Occipital lobe (tissue), 2 donors: ENCODE results near the gene FNIP2. TPM values are rescaled to one million over a fixed set of nuclear protein-coding genes. Genes with fewer than 3 reads are reported as not detected.
"Not testable (repeated sequence)": the region's sequence is repeated elsewhere in the genome, so short reads cannot be mapped to it uniquely, and the experiment has no call there.

ENCODE experiments used
- DNase-seq: peaks from one replicate; lab custom pipeline; 2025; lab: John Stamatoyannopoulos, UW
- total RNA-seq: library from RNA; depleted of rRNA; stranded (reverse); fragments of >200 nt; gene quantifications from one replicate; pipeline ENCODE4 v1.2.3, GENCODE V29; 2014

FNIP2 gene
- total RNA-seq, 1 donor from 2014 or later, result 66.6 TPM

DNA sequence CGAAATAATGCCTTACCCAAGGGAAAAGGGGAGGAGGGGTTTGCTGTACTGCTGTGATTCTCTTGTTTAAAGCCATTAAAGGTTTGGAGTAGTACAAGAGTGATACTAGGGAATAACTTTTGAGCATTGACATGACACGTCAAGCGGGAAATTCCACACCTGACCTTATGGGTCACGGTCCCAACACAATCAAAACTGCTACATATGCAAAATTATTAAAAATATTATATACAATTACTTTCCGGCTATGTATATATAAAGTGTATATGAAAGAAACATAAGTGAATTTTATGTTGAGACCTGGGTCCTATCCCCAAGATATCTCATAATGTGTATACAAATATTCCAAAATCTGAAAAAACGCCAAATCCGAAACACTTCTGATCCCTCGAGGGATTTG, 21.0 kb downstream of the FNIP2 start:
- DNase-seq, result no peak

DNA sequence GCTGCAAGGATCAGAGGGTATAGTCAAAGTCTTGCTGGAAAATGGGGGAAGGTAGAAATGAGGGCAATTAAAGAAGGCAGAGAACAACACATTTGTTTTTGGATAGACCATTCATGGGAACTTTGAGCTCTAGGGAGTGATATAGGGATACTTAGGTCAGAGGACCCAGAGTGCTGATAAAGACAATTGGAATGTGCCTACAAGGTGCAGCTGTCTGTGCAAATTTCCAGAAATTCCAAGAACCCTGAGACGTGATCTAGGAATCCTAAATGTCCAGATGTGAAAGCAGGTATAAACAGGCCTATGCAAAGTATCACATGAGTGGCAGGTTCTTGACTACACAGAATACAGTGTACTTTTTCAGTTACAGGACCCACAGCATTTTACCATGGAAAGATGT, 24.2 kb downstream of the FNIP2 start:
- DNase-seq, result no peak

DNA sequence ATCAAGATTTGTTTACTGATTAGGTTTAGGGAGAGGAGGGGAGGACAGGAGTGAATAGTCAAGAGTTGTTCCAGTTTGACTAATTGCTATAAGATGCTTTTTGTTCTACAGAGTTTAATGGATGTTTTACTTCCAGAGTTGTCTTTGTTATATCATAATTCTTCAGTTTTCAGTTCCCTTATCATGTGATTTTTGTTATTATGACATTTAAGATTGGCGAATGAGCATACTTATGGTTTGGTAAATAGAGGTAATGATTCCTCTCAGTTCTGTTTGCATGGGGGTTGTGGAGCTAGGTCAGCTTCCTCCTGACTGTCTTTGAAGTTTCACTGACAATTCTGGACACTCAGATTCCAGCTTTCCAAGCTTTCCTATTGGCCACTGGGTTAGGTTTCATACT, 24.6 kb downstream of the FNIP2 start:
- DNase-seq, result not testable (repeated sequence)

DNA sequence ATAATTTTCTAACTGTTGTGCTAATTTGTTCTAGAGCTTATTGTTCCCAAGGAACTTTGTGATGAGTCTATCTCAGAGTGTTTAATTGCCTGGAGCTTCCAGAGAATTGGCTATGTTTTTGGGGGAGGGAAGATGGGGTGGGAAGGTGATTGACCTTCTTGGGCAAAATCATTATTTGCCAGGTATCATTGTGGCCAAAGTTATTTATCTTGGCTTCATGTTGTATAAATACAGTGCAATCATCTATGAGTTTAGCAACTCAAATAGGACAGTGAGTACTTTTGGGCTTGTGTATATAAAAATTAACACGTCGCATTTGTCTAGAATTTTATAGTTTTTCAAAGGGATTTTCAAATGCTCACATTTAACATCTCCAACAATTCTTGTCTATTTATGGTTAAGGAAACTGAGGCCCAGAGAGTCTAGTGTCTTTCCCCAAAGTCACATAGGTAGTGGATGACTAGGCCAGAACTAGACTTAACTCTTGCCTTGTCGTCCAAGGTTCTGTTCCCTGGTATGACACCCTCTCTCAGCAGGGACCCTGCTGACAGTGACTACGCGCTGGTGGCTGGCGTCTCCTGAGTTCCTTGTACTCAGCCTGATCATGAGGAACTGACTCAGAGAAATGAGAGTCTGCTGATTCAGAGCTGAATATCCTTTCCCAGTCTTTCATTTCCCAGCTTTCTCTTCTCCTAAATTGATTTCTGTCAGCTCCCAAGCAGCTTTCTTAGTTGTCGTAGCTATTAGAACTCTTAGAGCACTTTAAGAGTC, 27.7 kb downstream of the FNIP2 start:
- no peak for DNase-seq

DNA sequence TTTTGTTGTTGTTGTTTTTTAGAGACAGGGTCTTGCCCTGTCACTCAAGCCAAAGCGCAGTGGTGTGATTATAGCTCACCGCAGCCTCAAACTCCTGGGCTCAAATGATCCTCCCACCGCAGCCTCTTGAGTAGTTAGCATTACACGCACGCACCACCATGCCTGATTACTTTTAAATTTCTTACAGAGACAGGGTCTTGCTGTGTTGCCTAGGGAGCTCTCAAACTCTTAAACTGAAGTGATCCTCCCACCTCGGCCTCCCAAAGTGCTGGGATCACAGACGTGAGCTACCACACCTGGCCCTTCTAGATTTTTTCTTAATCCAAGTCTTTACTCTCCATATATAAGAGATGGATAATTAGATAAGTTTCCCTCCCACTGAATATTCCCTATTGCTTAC, 29.2 kb downstream of the FNIP2 start:
- no peak for DNase-seq

DNA sequence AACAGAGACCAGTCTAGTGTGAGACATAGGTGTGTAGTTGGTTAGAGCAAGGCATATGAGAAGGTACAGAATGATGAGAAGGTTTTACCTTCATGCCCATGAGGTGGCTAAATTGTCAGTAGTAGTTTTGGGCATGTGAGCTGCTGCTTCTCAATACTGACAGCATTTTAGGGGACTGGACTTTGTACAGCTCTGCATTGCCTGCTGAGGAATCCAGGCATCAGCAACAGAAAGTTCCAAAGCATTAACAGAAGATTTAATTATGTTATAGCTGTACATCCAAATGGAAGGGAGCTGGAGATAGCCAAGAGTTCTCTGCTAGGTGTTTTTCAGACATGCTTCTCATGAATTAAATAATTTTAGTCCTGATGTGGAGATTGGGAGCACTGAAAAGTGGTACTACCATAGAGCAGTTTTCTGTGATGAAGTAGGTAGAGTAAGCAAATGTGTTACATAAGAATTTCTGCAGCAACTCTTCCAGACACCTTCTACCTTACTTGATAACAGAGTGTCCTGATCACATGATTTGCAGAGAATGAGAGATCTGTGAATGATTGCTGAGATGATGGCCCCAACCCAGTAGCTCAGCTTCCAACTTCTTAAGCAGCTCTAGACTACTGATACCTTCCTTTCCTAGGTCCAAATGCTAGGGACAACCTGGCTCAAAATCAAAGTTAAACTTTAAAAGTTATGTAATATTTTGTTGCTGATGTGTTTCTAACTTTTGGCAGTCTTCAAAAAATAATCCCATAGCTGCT, 30.4 kb downstream of the FNIP2 start:
- no peak for DNase-seq

DNA sequence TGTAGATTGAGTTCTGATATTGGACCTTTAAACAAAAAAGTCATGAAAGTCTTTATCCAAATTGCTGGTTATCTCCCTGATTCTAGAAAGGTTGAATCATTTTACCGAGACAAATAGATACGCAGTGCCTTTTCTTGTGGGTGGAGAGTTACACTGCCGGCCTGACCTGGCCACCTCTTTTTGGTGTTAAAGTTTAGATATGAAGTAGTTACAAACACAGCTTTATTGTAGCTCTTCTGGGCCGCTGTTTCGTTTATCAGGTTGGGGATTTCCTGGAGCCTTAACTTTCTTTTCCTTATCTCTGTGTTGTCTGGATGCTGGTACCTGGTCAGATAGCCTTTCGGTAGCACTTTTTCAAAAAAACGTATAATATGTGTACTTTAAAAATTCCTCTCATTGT, 31.0 kb downstream of the FNIP2 start:
- no peak for DNase-seq

DNA sequence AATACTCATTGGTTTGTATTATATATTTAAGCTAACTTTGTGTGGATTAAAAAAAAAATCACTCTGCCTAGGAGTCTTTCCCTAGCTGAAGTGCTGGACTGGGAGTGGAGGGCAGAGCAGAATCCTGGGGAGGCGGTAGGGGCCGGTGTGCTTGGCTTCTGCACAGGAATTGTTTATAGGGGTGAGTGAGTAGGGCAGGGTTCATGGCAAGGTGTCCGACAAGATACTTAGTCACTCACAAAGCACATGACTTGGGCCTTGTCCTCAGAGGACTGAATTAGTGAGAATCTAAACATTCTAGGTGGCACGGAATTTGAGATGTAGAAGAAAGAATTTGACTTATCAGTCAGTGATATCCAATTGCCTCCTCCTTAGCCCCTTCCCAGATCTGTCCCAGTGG, 32.2 kb downstream of the FNIP2 start:
- no peak for DNase-seq

DNA sequence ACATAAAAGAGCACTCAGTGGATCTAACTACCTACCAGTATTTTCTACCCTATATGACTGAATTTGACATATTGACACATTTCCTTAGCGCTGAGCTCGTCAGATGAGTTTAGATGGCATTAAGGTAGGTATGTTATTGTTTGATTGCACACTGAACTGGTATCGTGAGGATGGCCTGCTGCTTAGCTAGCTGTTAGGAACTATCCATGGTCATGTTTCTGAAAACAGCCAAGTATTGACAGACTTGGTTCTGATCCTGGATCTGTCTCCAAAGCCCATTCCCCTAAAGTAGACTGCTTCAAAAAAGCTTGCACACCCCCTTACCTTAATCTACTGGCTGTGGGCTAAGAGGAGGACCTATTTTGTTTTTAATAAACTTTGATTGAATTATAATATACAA, 32.9 kb downstream of the FNIP2 start:
- no peak for DNase-seq

DNA sequence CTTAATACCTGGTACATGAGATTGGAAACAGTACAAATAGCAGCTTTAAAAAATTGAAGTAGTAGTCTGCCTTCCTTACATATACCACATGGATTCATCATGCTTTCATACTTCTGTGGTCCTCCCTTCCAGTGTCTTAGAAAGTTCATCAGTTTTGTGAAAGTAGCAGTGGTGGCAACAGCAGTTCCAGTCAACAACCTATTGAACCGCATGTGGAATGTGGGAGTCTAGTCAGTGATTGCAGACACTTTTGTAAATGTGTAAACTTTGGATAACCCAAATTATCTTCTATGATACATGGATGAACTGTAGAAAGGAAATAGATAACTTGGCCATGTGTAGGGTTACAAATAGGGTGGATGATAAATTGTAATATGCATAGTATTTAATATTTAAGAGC, 34.1 kb downstream of the FNIP2 start:
- no peak for DNase-seq

DNA sequence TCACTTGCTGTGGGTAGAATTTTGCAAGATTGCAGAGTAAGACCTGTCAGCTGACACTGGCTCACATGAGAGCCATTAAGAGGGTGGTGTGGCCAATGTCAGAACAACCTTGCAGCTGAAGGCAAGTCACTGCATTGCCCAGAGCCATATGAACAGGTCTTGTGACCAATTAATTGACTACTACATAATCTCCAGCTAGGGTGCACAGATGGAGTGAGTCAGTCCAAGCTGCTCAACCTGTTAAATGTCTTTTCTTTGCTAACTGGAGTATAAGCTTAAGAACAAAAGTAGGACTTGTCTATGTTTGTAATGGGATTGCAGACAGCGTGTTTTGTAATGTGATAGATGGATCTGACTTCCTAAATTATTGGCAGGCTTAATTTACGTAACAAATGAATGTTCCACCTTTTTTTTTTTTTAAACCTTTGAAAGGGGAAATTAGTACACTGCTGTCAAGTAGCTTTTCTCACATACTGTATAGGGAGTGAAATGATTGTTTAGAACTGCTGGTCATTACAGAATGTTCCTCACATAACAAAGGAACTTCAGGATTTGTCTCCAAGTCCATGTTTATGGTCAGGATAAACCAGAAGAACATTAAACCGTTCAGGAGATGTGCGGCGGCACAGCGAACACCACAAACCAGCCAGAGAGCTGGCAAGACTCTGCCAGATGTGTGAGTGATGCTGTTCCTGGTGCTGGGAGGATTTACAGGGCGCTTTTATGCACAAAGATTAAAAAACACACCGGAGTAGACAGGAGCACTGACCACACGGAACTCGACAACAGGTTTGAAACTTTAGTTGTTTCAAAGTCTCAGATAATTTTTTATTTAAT, 37.0 kb downstream of the FNIP2 start:
- DNase-seq, result no peak

DNA sequence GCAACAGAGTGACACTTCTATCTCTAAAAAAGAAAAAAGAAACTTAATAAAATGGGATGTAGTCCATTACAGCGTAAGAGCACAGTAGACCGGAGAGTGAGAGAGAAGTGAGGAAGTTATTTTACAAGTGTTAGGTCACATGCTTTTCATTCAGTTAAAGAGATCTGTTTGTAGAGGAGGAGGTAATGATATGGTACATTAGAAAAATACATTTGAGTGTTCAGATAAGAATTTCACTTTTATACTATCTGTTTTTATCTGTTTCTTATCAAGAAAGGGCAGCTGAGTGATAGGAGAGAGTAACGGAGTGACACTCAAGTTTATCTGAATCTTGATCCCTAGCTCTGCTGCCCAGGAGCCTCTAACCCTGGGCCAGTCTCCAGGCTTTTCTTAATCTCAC, 38.9 kb downstream of the FNIP2 start:
- no peak for DNase-seq

DNA sequence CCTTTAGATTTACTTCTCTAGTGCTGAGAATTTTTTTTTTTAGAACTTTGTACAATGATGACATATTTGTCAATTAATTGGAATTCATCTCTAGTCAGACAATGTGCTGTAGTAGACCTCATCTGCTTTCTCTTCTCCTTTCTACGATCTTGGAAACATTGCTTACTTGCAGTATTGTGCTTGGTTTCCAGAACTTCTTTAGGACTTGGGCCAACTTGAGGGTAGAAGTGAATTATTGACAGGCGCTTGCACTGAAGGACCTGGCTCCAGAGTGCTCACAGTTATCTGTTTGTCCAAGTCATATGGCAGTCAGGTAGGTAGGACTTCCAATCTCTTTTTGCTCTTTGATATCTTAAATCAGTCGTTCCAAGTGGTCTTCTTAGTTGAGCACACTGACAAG, 39.6 kb downstream of the FNIP2 start:
- DNase-seq, result no peak

DNA sequence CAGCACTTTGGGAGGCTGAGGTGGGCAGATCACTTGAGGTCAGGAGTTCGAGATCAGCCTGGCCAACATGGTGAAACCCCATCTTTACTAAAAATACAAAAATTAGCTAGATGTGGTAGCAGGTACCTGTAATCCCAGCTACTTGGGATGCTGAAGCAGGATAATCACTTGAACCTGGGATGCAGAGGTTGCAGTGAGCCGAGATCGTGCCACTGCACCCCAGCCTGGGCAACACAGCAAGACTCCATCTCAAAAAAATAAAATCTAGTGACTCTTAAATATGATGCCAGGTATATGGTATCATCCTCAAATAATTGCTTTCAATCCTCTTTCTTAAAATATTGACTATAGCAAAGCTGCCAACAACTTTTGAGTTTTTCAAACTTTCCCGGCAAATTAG, 40.4 kb downstream of the FNIP2 start:
- DNase-seq, result not testable (repeated sequence)

DNA sequence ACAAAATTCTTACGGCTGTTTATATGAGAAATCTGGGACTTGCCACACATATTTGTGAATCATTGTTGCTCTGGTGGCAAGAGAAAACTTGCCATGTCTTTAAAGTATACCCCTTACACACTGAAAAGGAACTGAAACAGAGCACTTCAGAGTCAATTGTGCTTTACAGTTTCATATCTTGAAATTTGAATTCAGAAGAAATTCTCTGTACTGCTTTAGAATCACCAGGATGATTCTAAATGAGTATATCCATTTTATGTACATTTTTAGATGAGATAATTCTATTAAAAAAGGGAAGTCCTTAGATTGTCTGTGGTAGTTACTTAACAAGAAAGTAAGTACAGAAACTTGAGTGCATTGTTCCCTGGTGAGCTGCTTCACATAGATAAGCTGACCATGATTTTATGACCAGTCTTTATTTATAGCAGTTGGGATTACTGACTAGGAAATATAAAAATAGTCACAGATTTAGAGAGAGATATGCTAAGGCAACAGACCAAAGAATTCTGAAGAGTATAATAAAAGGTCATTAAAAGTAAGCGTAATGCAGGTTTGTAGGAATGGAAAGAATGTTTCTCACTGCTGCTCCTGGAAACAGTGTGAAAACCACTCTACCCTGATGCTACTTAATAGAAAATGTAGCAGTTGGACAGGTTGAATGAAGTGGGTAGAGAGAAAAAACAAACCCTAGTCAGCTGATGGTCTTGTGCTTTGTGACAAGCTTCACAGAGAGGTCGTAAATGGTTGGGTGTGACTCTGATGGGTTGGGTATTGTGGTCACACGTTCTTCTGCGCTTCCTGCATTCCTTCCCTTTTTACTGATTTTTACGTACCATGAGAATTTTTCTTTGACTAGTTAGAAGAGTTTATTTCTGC, 41.0 kb downstream of the FNIP2 start:
- DNase-seq, result no peak

DNA sequence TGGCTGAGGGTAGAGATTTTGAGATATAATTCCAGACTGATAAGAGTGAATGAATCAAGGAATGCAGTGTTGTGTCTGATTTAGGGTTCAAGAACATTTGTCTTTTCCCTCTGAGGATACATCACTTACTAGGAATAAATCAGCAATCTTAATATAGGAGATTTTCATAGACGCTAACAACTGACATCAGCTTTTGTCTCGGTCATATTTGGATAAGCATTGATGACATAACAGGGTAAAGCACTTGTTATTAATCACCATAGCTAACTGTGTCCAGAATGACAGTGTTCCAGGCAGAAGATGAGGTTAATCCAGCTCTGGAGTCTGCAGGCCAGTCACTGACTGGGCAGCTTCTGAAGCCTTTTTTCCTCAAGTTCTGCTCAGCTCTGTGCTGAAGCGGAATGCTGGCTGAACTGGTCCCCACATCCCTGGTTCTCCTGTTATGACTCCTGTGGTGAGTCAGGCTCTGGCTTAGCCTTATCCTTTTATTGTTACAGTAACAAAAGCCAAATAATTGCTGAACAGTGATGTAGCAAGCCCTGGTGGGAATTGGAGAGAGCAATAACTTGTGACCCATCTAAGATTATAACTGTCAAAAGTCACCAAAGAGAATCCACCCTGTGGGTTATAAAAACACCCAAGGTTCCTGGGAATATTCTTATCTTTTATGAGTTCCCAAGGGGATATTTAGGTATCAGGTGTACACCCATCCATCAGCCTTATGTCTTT, 41.8 kb downstream of the FNIP2 start:
- no peak for DNase-seq

DNA sequence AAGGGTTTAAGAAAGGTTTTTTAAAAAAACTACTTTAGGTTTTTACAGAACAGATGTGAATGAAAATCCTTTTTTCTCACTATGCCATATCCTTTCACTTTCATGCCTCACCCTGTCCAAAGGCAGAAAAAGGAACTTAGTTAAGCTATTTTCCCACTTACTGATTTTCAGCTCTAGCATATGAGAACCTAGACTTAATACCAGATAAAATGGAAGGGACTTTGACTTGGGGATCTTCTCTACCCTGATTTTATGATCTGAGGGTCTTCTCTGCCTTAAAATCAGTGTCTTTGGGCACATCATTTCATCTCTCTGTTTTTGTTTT, 42.4 kb downstream of the FNIP2 start:
- DNase-seq, result no peak

DNA sequence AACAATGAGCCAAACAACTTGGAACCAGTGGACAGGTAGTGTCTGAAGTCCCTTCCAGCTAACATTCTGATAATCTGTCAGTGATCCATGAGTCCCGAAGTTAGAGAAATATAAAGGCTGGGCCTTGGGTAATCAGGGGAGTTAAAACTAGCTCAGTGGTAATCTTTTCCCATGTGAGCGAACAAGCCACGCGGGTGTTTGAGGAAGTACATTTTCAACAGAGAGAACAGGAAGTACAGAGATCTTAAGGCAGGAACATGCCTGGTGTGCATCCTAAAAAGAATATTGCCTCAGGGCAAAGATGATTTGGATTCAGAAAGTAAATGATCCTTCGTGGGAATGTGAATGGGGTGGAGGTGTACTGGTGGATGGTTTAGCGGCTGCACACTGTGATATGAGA, 42.9 kb downstream of the FNIP2 start:
- no peak for DNase-seq

DNA sequence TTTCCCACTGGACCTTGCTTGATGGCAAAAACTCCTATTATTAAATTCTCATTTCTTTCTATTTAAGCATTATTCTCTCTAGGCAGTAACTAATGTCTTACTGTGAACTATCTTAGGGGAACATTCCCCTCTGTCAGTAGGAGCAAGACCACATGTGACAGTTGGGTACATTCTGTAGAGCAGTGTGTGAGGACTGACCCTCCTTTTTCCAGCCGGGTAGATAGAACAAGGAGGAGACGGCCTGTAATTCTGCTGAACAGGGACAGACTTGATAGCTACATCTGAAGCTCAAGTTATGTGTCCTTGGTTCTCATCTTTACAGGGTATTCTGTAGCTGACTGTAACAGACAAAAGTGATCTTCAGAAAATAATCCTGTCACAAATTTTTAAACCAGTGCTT, 43.3 kb downstream of the FNIP2 start:
- DNase-seq, result no peak

DNA sequence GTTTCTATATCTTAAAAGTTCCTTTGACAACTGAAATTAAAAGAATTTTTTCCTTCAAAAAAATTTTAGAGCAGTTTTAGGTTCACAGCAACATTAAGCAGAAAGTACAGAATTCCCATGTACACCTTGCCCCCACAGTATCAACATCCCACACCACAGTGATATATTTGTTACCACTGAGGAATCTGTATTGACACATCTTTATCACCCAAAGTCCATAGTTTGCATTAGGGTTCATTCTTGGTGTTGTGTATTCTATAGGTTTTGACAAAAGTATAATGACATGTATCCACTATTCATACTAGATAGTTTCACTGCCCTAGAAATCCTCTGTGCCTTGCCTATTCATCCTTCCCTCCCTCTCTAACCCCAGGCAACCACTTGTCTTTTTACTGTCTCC, 43.7 kb downstream of the FNIP2 start:
- no peak for DNase-seq

DNA sequence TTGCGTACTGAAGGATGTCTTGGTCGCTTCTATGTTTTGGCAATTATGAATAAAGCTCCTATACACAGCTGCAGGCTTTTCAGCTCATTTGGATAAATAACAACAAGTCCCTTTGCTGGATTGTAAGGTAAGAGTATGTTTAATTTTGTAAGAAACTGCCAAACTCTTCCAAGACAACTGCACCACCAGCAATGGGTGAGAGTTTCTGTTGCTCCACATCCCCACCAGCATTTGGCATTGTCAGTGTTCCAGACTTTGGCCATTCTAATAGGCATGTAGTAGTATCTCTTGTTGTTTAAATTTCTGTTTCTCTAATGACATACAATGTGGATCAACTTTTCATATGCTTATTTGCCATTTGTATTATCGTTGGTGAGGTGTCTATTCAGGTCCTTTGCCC, 44.3 kb downstream of the FNIP2 start:
- no peak for DNase-seq
